Measurements from ENCODE around the gene GPR183. TPM values are rescaled to one million over a fixed set of nuclear protein-coding genes. Genes with fewer than 3 reads are reported as not detected.
"Not testable (repeated sequence)": the region's sequence is repeated elsewhere in the genome, so short reads cannot be mapped to it uniquely, and the experiment has no call there.

The GPR183 gene
- total RNA-seq, 1 experiment from 2014 or later: not detected

GRCh38 chr13:99255271-99255670 is 51.9 kb downstream of the GPR183 start:
- Mint-ChIP-seq H3K27ac (ENCODE audit: low read depth, unreplicated experiment) (no peak overlapping the region), H3K4me1 (ENCODE audit: insufficient read depth, unreplicated experiment) (peaks cover 5% of the 10 kb centered on the region), H3K9me3 (ENCODE audit: unreplicated experiment) (no peaks in the 10 kb centered on the region), H3K36me3 (ENCODE audit: insufficient read depth, unreplicated experiment) (peaks cover 30% of the 10 kb centered on the region), H3K27me3 (ENCODE audit: insufficient read depth, unreplicated experiment) (no peaks in the 10 kb centered on the region), H3K4me3 (ENCODE audit: unreplicated experiment) (no peak overlapping the region)
- TF ChIP-seq CTCF (IDR thresholded peaks at IDR 0.05; ENCODE audit: unreplicated experiment): no peak
- POLR2A ChIA-PET: interaction anchor here (1.3 to 1.5 kb wide), 2 partner anchors 55 kb away, joined by 4 to 9 read pairs; partner anchors contain the start of gene UBAC2
- intact Hi-C loops (cut with micrococcal nuclease): no loop called here
- no TSS peak for BruUV-seq (replicated peaks)
- CTCF ChIA-PET: interaction anchor here (0.5 to 2.8 kb wide), 7 partner anchors 9 to 684 kb away, joined by 3 to 20 read pairs (median 4); no protein-coding TSS in a partner anchor
- no peak for DNase-seq (ENCODE audit: unreplicated experiment)

- no TSS peak for BruUV-seq (replicated peaks)
- CTCF ChIA-PET: interaction anchor here (0.6 to 2.8 kb wide), 6 partner anchors 11 to 239 kb away, joined by 3 to 20 read pairs (median 10); no protein-coding TSS in a partner anchor
- H3K4me3 Mint-ChIP-seq (ENCODE audit: unreplicated experiment): no peak overlapping the region
- POLR2A ChIA-PET: interaction anchor here (1.3 kb wide), 1 partner anchor 55 kb away, joined by 4 read pairs; the partner anchor contains the start of gene UBAC2
- no peaks in the 10 kb centered on the region for H3K27me3 Mint-ChIP-seq (ENCODE audit: insufficient read depth, unreplicated experiment)
- TF ChIP-seq CTCF (IDR thresholded peaks at IDR 0.05; ENCODE audit: unreplicated experiment): no peak
- peaks cover 28% of the 10 kb centered on the region for H3K36me3 Mint-ChIP-seq (ENCODE audit: insufficient read depth, unreplicated experiment)
- H3K4me1 Mint-ChIP-seq (ENCODE audit: insufficient read depth, unreplicated experiment): peaks cover 1% of the 10 kb centered on the region
- H3K9me3 Mint-ChIP-seq (ENCODE audit: unreplicated experiment): no peaks in the 10 kb centered on the region
- no peak for DNase-seq (ENCODE audit: unreplicated experiment)
- intact Hi-C loops (cut with micrococcal nuclease): no loop called here
- no peak overlapping the region for H3K27ac Mint-ChIP-seq (ENCODE audit: low read depth, unreplicated experiment)
Observed at GRCh38 chr13:99254830-99255229, 52.4 kb downstream of the GPR183 start.

GRCh38 chr13:99251921-99252320 is 55.3 kb downstream of the GPR183 start:
- BruUV-seq (replicated peaks): no TSS peak
- no peak for TF ChIP-seq CTCF (IDR thresholded peaks at IDR 0.05; ENCODE audit: unreplicated experiment)
- Mint-ChIP-seq H3K36me3 (ENCODE audit: insufficient read depth, unreplicated experiment) (peaks cover 24% of the 10 kb centered on the region), H3K27me3 (ENCODE audit: insufficient read depth, unreplicated experiment) (no peaks in the 10 kb centered on the region), H3K4me3 (ENCODE audit: unreplicated experiment) (no peak overlapping the region), H3K9me3 (ENCODE audit: unreplicated experiment) (no peaks in the 10 kb centered on the region), H3K4me1 (ENCODE audit: insufficient read depth, unreplicated experiment) (no peaks in the 10 kb centered on the region), H3K27ac (ENCODE audit: low read depth, unreplicated experiment) (no peak overlapping the region)
- DNase-seq (ENCODE audit: unreplicated experiment): no peak
- intact Hi-C loops (cut with micrococcal nuclease): no loop called here
- CTCF ChIA-PET: interaction anchor here (0.5 to 1.3 kb wide), 3 partner anchors 15 to 185 kb away, joined by 3 to 4 read pairs (median 4); no protein-coding TSS in a partner anchor
- POLR2A ChIA-PET: no interaction called here

- ChIA-PET POLR2A (no interaction called here), CTCF (interaction anchor here (0.5 to 1.3 kb wide), 3 partner anchors 15 to 185 kb away, joined by 3 to 4 read pairs (median 4); no protein-coding TSS in a partner anchor)
- H3K4me3 Mint-ChIP-seq (ENCODE audit: unreplicated experiment): no peak overlapping the region
- DNase-seq (ENCODE audit: unreplicated experiment): no peak
- no peak overlapping the region for H3K27ac Mint-ChIP-seq (ENCODE audit: low read depth, unreplicated experiment)
- H3K9me3 Mint-ChIP-seq (ENCODE audit: unreplicated experiment): no peaks in the 10 kb centered on the region
- TF ChIP-seq CTCF (IDR thresholded peaks at IDR 0.05; ENCODE audit: unreplicated experiment): no peak
- BruUV-seq (replicated peaks): no TSS peak
- intact Hi-C loops (cut with micrococcal nuclease): no loop called here
- H3K36me3 Mint-ChIP-seq (ENCODE audit: insufficient read depth, unreplicated experiment): peaks cover 29% of the 10 kb centered on the region
- H3K4me1 Mint-ChIP-seq (ENCODE audit: insufficient read depth, unreplicated experiment): no peaks in the 10 kb centered on the region
- no peaks in the 10 kb centered on the region for H3K27me3 Mint-ChIP-seq (ENCODE audit: insufficient read depth, unreplicated experiment)
Observed at GRCh38 chr13:99250982-99251825, 56.0 kb downstream of the GPR183 start.

- CTCF ChIA-PET: interaction anchor here (0.6 to 1.0 kb wide), 3 partner anchors 16 to 187 kb away, joined by 3 to 4 read pairs (median 4); no protein-coding TSS in a partner anchor
- H3K4me1 Mint-ChIP-seq (ENCODE audit: insufficient read depth, unreplicated experiment); BruUV-seq (replicated peaks); intact Hi-C loops (cut with micrococcal nuclease); DNase-seq (ENCODE audit: unreplicated experiment); H3K9me3 Mint-ChIP-seq (ENCODE audit: unreplicated experiment); H3K27ac Mint-ChIP-seq (ENCODE audit: low read depth, unreplicated experiment); H3K27me3 Mint-ChIP-seq (ENCODE audit: insufficient read depth, unreplicated experiment); H3K4me3 Mint-ChIP-seq (ENCODE audit: unreplicated experiment): not testable (repeated sequence)
- H3K36me3 Mint-ChIP-seq (ENCODE audit: insufficient read depth, unreplicated experiment): peaks cover 25% of the 10 kb centered on the region
- POLR2A ChIA-PET: interaction anchor here (0.6 kb wide), 1 partner anchor 99 kb away, joined by 3 read pairs; no protein-coding TSS in a partner anchor
Observed at GRCh38 chr13:99249606-99250005, 57.6 kb downstream of the GPR183 start.

- H3K27ac Mint-ChIP-seq (ENCODE audit: low read depth, unreplicated experiment); intact Hi-C loops (cut with micrococcal nuclease); H3K27me3 Mint-ChIP-seq (ENCODE audit: insufficient read depth, unreplicated experiment); DNase-seq (ENCODE audit: unreplicated experiment); BruUV-seq (replicated peaks); H3K4me1 Mint-ChIP-seq (ENCODE audit: insufficient read depth, unreplicated experiment); H3K9me3 Mint-ChIP-seq (ENCODE audit: unreplicated experiment); H3K4me3 Mint-ChIP-seq (ENCODE audit: unreplicated experiment): not testable (repeated sequence)
- CTCF ChIA-PET: interaction anchor here (0.5 to 1.3 kb wide), 3 partner anchors 18 to 138 kb away, joined by 3 to 6 read pairs (median 4); no protein-coding TSS in a partner anchor
- POLR2A ChIA-PET: interaction anchor here (0.6 to 1.1 kb wide), 2 partner anchors 13 to 98 kb away, joined by 3 read pairs; no protein-coding TSS in a partner anchor
- peaks cover 25% of the 10 kb centered on the region for H3K36me3 Mint-ChIP-seq (ENCODE audit: insufficient read depth, unreplicated experiment)
Observed at GRCh38 chr13:99249178-99249577, 58.0 kb downstream of the GPR183 start.

Data from MCF 10A (cell line).